ENCODE measurements around the gene HOXA7. TPM values are rescaled to one million over a fixed set of nuclear protein-coding genes. Genes with fewer than 3 reads are reported as not detected.
A peak's percentile ranks its signal among the peaks of the same experiment; 100 is the strongest.

Gene HOXA7
- total RNA-seq, result not detected
- 7.1 TPM for polyA plus RNA-seq (2013, experiment 1 of 2)
- 2.9 TPM for polyA plus RNA-seq (2013, experiment 2 of 2)
- long read RNA-seq, experiment 1, result 0 reads
- long read RNA-seq, experiment 2, result 0 reads
- long read RNA-seq, experiment 3, result 0 reads
- long read RNA-seq, experiment 4, result 0 reads

DNA sequence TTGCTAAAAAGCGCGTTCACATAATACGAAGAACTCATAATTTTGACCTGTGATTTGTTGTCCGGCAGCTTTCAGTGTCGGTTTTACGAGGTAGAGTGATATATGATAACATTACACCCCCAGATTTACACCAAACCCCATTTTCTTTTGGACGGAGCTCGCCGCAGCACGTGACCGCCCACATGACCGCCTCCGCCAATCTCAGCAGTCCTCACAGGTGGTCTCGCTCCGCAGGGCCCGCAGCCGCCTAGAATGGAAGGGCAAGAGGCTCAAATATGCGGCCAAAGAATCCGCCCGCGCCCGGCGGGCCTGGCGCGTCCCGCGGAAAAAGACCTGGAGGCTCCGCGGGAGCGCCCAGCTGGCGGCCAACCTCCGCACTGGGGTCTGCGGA, at the start of gene HOXA7:
HOXA7 (minus strand) TSS at position 168 of the 391 bp plus-strand sequence; CDS start at position 38, 130 bp downstream.
- Histone ChIP-seq H3K4me3 (ENCODE audit: low read length) (peak within 1 kb of the TSS; percentile 62), H3K9ac (ENCODE audit: extremely low read depth, low read length, poor library complexity, severe bottlenecking) (no peak within 1 kb of the TSS), H3K9me3 (ENCODE audit: control insufficient read depth, low read length) (peaks cover 38% of the 10 kb centered on the region), H3K27ac (ENCODE audit: low read depth, low read length) (no peak within 1 kb of the TSS), H3K36me3 (ENCODE audit: control insufficient read depth, insufficient read depth, low read length) (no peaks in the 10 kb centered on the region), H3K27me3 (ENCODE audit: control insufficient read depth, insufficient read depth, low read length, poor library complexity, severe bottlenecking) (peaks cover 100% of the 10 kb centered on the region), H3K4me1 (ENCODE audit: control insufficient read depth, insufficient read depth, low read length) (no peaks in the 10 kb centered on the region)
- Mint-ChIP-seq H3K9me3 (peaks cover 43% of the 10 kb centered on the region), H3K27me3 (ENCODE audit: insufficient read depth) (peaks cover 99% of the 10 kb centered on the region), H3K36me3 (ENCODE audit: low read depth) (peaks cover 2% of the 10 kb centered on the region), H3K4me3 (peak within 1 kb of the TSS; percentile 46), H3K27ac (no peak within 1 kb of the TSS), H3K4me1 (no peaks in the 10 kb centered on the region)
- WGBS, 2 experiments (ENCODE audit: insufficient coverage in 1 of 2, insufficient read length in 1 of 2), result 0 to 12% methylated on average over 5 to 31 of the region's 33 CpGs
- TF ChIP-seq, protein P1, sequence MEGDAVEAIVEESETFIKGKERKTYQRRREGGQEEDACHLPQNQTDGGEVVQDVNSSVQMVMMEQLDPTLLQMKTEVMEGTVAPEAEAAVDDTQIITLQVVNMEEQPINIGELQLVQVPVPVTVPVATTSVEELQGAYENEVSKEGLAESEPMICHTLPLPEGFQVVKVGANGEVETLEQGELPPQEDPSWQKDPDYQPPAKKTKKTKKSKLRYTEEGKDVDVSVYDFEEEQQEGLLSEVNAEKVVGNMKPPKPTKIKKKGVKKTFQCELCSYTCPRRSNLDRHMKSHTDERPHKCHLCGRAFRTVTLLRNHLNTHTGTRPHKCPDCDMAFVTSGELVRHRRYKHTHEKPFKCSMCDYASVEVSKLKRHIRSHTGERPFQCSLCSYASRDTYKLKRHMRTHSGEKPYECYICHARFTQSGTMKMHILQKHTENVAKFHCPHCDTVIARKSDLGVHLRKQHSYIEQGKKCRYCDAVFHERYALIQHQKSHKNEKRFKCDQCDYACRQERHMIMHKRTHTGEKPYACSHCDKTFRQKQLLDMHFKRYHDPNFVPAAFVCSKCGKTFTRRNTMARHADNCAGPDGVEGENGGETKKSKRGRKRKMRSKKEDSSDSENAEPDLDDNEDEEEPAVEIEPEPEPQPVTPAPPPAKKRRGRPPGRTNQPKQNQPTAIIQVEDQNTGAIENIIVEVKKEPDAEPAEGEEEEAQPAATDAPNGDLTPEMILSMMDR (conservative IDR thresholded peaks at IDR 0.05), result no peak
- DNase-seq, result peak; percentile 90

DNA sequence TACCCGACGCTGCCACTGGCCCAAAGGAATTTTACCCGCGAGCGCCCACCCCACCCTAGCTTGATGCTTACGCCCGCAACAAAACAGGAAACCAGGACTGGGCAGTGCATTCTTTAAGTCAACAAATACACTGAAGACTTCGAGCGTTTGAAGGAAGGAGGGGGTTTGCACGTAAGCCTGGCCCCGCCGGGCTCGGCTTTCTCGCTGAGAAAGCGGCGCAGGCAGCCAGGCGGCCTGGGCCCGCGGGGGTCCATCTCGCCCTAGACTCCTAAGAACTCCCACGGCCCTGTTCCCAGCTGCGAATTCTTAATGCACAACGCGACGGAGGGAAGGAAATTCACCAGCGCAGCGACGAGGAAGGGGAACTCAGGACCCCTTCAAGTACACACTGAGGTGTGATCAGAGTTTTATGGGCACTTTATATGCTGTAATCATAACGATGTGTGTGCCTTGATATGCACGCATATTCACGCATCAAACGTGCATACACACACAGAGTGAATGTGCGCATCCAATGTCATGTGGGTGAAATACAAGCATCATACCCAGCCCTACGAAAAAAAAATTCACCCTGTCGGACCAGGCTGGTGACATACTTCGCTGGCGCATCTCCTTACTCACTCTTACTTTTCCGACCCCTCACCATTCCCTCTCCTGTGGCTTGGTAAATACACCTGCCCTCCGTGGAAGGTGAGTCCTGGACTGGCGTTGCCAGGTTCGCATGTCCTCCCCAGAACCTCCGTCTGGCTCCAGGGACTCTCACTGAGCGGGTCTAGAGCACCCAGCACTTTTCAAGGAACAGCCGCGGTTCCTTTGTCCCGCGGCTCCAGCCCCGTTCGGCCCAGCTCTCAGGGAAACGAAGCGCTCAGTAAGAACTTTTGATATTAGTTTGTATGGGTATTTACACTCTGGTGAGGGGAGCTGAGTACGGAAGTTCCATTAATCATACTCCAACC, 49.1 kb upstream of the HOXA7 start:
- peak; percentile 68 for DNase-seq
- peak overlapping the region; percentile 1 for H3K4me3 ChIP-seq (ENCODE audit: low read length)
- no peak overlapping the region for H3K9ac ChIP-seq (ENCODE audit: extremely low read depth, low read length, poor library complexity, severe bottlenecking)
- peaks cover 4% of the 10 kb centered on the region for H3K4me1 ChIP-seq (ENCODE audit: control insufficient read depth, insufficient read depth, low read length)
- no peaks in the 10 kb centered on the region for H3K36me3 ChIP-seq (ENCODE audit: control insufficient read depth, insufficient read depth, low read length)
- 1 to 3% methylated on average over 28 to 52 of the region's 52 CpGs for WGBS, 2 experiments (ENCODE audit: insufficient coverage in 1 of 2, insufficient read length in 1 of 2)
- TF ChIP-seq, protein P1 (conservative IDR thresholded peaks at IDR 0.05), result no peak
- Mint-ChIP-seq H3K36me3 (ENCODE audit: low read depth) (no peaks in the 10 kb centered on the region), H3K4me3 (peak overlapping the region; percentile 30), H3K4me1 (peaks cover 12% of the 10 kb centered on the region), H3K27me3 (ENCODE audit: insufficient read depth) (peaks cover 100% of the 10 kb centered on the region), H3K9me3 (no peaks in the 10 kb centered on the region), H3K27ac (no peak overlapping the region)
- H3K9me3 ChIP-seq (ENCODE audit: control insufficient read depth, low read length), result no peaks in the 10 kb centered on the region
- H3K27me3 ChIP-seq (ENCODE audit: control insufficient read depth, insufficient read depth, low read length, poor library complexity, severe bottlenecking), result peaks cover 100% of the 10 kb centered on the region
- H3K27ac ChIP-seq (ENCODE audit: low read depth, low read length), result no peak overlapping the region

DNA sequence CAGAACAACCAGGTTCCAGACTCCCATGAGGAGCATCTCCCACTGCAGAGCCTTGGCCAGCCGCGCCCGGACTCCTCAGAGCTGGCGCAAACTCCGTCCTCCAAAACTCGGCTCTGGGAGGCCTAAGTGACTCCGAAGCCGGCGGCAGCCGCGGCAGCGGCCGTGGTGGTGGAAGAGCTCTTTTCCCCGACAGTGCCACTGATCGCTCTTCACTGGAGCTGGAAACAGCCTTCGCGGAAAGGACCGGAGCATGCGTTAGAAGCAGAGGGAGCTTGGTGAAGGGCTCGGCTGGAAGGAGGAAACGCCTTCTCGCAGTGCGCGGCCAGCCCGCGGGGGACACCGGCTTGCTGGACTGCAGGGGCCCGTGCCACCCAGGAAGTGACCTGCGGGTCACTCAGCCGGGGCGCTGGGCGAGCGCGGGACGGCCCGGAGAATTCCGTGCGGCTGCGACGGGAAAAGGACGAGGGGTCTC, 48.4 kb upstream of the HOXA7 start:
- Mint-ChIP-seq H3K27ac (no peak overlapping the region), H3K36me3 (ENCODE audit: low read depth) (no peaks in the 10 kb centered on the region), H3K27me3 (ENCODE audit: insufficient read depth) (peaks cover 98% of the 10 kb centered on the region), H3K4me1 (peaks cover 13% of the 10 kb centered on the region), H3K4me3 (peak overlapping the region; percentile 30), H3K9me3 (no peaks in the 10 kb centered on the region)
- H3K27me3 ChIP-seq (ENCODE audit: control insufficient read depth, insufficient read depth, low read length, poor library complexity, severe bottlenecking), result peaks cover 100% of the 10 kb centered on the region
- WGBS, 2 experiments (ENCODE audit: insufficient coverage in 1 of 2, insufficient read length in 1 of 2), result 0 to 4% methylated on average over 12 to 41 of the region's 41 CpGs
- peak overlapping the region; percentile 1 for H3K4me3 ChIP-seq (ENCODE audit: low read length)
- H3K9ac ChIP-seq (ENCODE audit: extremely low read depth, low read length, poor library complexity, severe bottlenecking), result no peak overlapping the region
- DNase-seq, result peak; percentile 77
- no peaks in the 10 kb centered on the region for H3K36me3 ChIP-seq (ENCODE audit: control insufficient read depth, insufficient read depth, low read length)
- TF ChIP-seq, protein P1 (conservative IDR thresholded peaks at IDR 0.05), result no peak
- no peak overlapping the region for H3K27ac ChIP-seq (ENCODE audit: low read depth, low read length)
- H3K4me1 ChIP-seq (ENCODE audit: control insufficient read depth, insufficient read depth, low read length), result peaks cover 4% of the 10 kb centered on the region
- no peaks in the 10 kb centered on the region for H3K9me3 ChIP-seq (ENCODE audit: control insufficient read depth, low read length)

All from endodermal cell (in vitro differentiated cells).